CD4-positive, alpha-beta T cell treated with Interleukin-6 for 4 hours (primary cell): ENCODE results near the gene SMS.

ENCODE experiments used
- DNase-seq: peaks from one replicate; pipeline ENCODE4 v3.0.0-alpha.2; 2020; ENCODE audit warnings: mixed read lengths

SMS gene

DNA sequence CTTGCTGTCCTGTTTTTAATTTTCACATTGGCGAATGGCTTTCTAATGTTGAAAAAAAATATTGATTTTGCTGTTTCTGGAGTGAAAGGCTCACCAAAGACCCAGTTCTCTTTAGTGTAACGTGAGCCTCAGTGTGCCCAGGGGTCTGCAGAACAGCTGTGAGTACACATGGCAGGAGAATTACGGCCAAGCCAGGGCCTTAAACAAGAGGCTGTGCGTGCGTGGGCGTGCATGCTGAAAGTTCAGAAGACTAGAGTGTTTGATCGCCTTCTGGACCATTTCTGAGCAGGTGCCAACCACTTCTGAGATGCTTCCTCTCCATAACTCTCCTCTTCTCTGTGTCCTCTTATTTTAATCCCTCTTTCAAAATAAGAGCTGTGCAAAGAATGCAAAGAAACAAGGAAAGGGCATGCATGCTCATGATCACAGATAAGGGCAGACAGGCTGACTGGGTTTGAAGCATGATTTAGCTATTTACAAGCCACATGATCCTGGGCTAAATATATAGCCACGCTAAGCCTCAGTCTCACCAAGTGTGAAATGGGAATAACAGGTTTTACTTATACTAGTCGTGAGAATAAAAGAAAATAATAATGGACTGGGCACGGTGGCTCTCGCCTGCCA, 101.5 kb downstream of the SMS start:
- DNase-seq: no peak

DNA sequence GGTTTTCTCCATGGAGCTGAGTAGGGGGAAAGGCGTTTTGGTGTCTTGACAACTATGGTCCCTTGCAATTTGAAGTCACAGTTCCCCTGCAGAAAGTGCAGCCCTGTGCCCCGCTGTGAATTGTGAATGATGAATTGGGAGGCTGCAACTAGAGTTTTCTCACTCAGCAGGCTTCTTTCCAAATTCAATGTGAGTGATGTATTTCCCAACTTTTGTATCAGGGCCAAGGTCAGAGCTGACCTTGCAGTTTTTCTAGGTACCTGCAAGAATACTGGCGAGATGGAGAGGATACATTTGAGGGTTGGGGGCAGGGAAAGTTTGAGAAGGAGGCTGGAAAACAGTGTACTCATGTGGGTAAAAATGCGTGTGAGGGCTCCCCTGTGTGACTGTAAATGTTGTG, 103.4 kb downstream of the SMS start:
- no peak for DNase-seq
